ENCODE measurements around the gene NFATC2.

- no peak for TF ChIP-seq POLR2A (IDR thresholded peaks at IDR 0.05)
- TF ChIP-seq, protein P1, sequence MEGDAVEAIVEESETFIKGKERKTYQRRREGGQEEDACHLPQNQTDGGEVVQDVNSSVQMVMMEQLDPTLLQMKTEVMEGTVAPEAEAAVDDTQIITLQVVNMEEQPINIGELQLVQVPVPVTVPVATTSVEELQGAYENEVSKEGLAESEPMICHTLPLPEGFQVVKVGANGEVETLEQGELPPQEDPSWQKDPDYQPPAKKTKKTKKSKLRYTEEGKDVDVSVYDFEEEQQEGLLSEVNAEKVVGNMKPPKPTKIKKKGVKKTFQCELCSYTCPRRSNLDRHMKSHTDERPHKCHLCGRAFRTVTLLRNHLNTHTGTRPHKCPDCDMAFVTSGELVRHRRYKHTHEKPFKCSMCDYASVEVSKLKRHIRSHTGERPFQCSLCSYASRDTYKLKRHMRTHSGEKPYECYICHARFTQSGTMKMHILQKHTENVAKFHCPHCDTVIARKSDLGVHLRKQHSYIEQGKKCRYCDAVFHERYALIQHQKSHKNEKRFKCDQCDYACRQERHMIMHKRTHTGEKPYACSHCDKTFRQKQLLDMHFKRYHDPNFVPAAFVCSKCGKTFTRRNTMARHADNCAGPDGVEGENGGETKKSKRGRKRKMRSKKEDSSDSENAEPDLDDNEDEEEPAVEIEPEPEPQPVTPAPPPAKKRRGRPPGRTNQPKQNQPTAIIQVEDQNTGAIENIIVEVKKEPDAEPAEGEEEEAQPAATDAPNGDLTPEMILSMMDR (IDR thresholded peaks at IDR 0.05), result no peak
These were observed 7.5 kb downstream of the NFATC2 start for GRCh38 chr20:51535075-51535386.
